ENCODE measurements around the gene WDR37. TPM values are rescaled to one million over a fixed set of nuclear protein-coding genes. Genes with fewer than 3 reads are reported as not detected.

The WDR37 gene
- polyA plus RNA-seq, 1 of the 3 experiments (the other 2 are of a cell fraction): 11.9 TPM

- CTCF ChIA-PET: no interaction called here
- WGBS (ENCODE audit: low lambda C conversion rate): 92% methylated on average over 12 of the region's 12 CpGs
- Histone ChIP-seq H3K4me3 (ENCODE audit: low read depth in 2 of 2, low read length in 1 of 2) (no peak overlapping the region), H3K27ac (ENCODE audit: low read depth in 2 of 2, low read length in 1 of 2) (no peak overlapping the region), H3K9me2 (no peaks in the 10 kb centered on the region), H3K9ac (no peak overlapping the region), H3K4me1 (ENCODE audit: control insufficient read depth in 1 of 2, insufficient read depth in 2 of 2, low read depth in 1 of 2, low read length in 1 of 2) (peaks cover 0 to 3% of the 10 kb centered on the region in 2 experiments; a peak in 2 of 4 replicates), H3K36me3 (replicated peaks in 1 of 2; ENCODE audit: control insufficient read depth in 1 of 2, insufficient read depth in 2 of 2, low read length in 1 of 2) (peaks cover 20% of the 10 kb centered on the region in 2 experiments), H3K27me3 (ENCODE audit: insufficient read depth) (no peaks in the 10 kb centered on the region), H3K79me2 (ENCODE audit: insufficient read depth) (no peaks in the 10 kb centered on the region), H3K4me2 (no peak overlapping the region), H3K9me3 (no peaks in the 10 kb centered on the region), H4K20me1 (ENCODE audit: insufficient read depth) (no peaks in the 10 kb centered on the region), H3F3A (replicated peaks; ENCODE audit: insufficient read depth) (peaks cover 8% of the 10 kb centered on the region), H2AFZ (ENCODE audit: low read depth) (no peak overlapping the region)
- POLR2A ChIA-PET: no interaction called here
- TF ChIP-seq NFIC (IDR thresholded peaks at IDR 0.05; ENCODE audit: borderline replicate concordance) (no peak), IRF3 (IDR thresholded peaks at IDR 0.05; ENCODE audit: low read depth, low read length) (no peak)
- DNase-seq: no peak
These were observed 33.8 kb upstream of the WDR37 start for GRCh38 chr10:1022413-1022812.

- ChIA-PET CTCF (no interaction called here), POLR2A (no interaction called here)
- Histone ChIP-seq H2AFZ (ENCODE audit: low read depth) (no peak overlapping the region), H3K36me3 (replicated peaks in 1 of 2; ENCODE audit: control insufficient read depth in 1 of 2, insufficient read depth in 2 of 2, low read length in 1 of 2) (peaks cover 8 to 9% of the 10 kb centered on the region in 2 experiments), H3K4me3 (ENCODE audit: low read depth in 2 of 2, low read length in 1 of 2) (no peak overlapping the region), H3K4me1 (ENCODE audit: control insufficient read depth in 1 of 2, insufficient read depth in 2 of 2, low read depth in 1 of 2, low read length in 1 of 2) (peaks cover 0 to 3% of the 10 kb centered on the region in 2 experiments; a peak in 2 of 4 replicates), H3F3A (replicated peaks; ENCODE audit: insufficient read depth) (peaks cover 2% of the 10 kb centered on the region), H3K79me2 (ENCODE audit: insufficient read depth) (no peaks in the 10 kb centered on the region), H3K27me3 (ENCODE audit: insufficient read depth) (no peaks in the 10 kb centered on the region), H3K9ac (no peak overlapping the region), H3K4me2 (no peak overlapping the region), H3K9me3 (no peaks in the 10 kb centered on the region), H3K9me2 (no peaks in the 10 kb centered on the region), H4K20me1 (ENCODE audit: insufficient read depth) (no peaks in the 10 kb centered on the region), H3K27ac (ENCODE audit: low read depth in 2 of 2, low read length in 1 of 2) (no peak overlapping the region)
- no peak for DNase-seq
- WGBS (ENCODE audit: low lambda C conversion rate): 94% methylated on average over 12 of the region's 12 CpGs
- no peak for TF ChIP-seq RXRA (IDR thresholded peaks at IDR 0.05; ENCODE audit: borderline replicate concordance, low read depth)
- TF ChIP-seq RAD21 (IDR thresholded peaks at IDR 0.05; ENCODE audit: low read length): no peak
- TF ChIP-seq EZH2phosphoT487 (IDR thresholded peaks at IDR 0.05; ENCODE audit: borderline replicate concordance, low read depth): no peak
- no peak for TF ChIP-seq GATA2 (CRISPR knock-in tag; IDR thresholded peaks at IDR 0.05)
- TF ChIP-seq EP300 (IDR thresholded peaks at IDR 0.05; ENCODE audit: borderline replicate concordance in 1 of 2, low read depth in 1 of 2, low read length in 1 of 2): no peak
- no peak for TF ChIP-seq IRF3 (IDR thresholded peaks at IDR 0.05; ENCODE audit: low read depth, low read length)
- TF ChIP-seq PBX3 (IDR thresholded peaks at IDR 0.05): no peak
- TF ChIP-seq ELF1 (IDR thresholded peaks at IDR 0.05): no peak
- TF ChIP-seq RCOR1 (IDR thresholded peaks at IDR 0.05; ENCODE audit: low read length): no peak
- no peak for TF ChIP-seq CTCF (IDR thresholded peaks at IDR 0.05)
- no peak for TF ChIP-seq CHD2 (IDR thresholded peaks at IDR 0.05; ENCODE audit: low read length, partially characterized antibody)
- no peak for TF ChIP-seq FOXJ3 (CRISPR knock-in tag; IDR thresholded peaks at IDR 0.05)
- TF ChIP-seq YY1 (IDR thresholded peaks at IDR 0.05; ENCODE audit: low read depth): no peak
- TF ChIP-seq MXI1 (IDR thresholded peaks at IDR 0.05; ENCODE audit: low read depth, low read length): no peak
- TF ChIP-seq RFX5 (IDR thresholded peaks at IDR 0.05; ENCODE audit: low read length): no peak
- TF ChIP-seq USF2 (IDR thresholded peaks at IDR 0.05; ENCODE audit: borderline replicate concordance, low read depth, low read length): no peak
- TF ChIP-seq ZBTB33 (IDR thresholded peaks at IDR 0.05; ENCODE audit: borderline replicate concordance, low read depth): no peak
- TF ChIP-seq JUND (IDR thresholded peaks at IDR 0.05): no peak
- no peak for TF ChIP-seq POLR2AphosphoS5 (IDR thresholded peaks at IDR 0.05; ENCODE audit: low read depth, low read length)
These were observed 32.1 kb upstream of the WDR37 start for GRCh38 chr10:1024103-1024502.
